ENCODE measurements around the gene AGAP1. TPM values are rescaled to one million over a fixed set of nuclear protein-coding genes. Genes with fewer than 3 reads are reported as not detected.

AGAP1 gene
- total RNA-seq, 4 donors from 2014 or later: 7.2 to 19.6 (median 15.2) TPM

DNA sequence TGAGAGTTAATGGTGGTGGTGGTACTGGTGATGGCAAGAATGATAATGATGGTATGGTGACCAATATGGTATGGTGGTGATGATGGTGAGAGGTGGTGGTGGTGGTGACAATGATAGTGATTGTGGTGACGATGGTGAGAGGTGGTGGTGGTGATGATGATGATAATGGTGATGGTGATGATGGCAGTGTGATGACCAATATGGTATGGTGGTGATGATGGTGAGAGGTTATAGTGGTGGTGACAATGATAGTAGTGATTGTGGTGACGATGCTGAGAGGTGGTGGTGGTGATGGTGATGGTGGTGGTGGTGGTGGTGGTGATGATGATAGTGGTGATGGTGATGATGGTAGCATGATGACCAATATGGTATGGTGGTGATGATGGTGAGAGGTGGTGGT lies 505.2 kb downstream of the AGAP1 start:
- DNase-seq: no peak
- Histone ChIP-seq H3K4me1 (no peaks in the 10 kb centered on the region), H3K4me3 (no peak overlapping the region)

DNA sequence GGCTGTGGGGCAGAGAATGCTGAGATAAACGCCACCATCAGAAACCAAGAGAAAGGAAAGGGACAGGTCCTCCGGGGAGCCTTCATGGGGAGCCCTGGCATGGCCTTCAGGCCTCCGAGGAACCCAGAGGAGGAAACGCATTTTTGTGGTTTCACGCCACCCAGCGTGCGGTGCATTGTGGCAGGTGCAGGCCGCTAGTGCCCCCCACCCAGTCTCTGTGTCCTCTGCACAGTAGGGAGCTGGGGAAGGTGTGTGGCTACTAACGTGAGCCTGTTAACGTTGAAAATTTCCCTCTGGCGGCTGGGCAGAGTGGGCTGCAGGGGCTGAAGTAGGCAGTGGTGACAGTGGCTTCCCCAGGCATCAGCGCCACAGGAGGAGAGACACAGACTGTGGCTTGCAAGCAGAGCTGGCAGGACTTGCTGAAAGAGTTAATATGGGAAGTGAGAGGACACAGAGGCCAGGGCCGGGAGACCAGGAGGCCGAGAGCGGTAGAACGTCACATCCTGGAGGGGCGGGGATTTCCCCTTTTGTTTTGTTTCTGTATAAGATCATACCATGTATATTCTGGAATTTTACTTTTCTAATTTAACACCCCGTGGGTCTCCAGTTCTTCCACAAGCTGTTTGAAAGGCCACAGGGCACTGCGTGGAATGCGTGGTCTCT lies 507.5 kb downstream of the AGAP1 start:
- no peak for TF ChIP-seq POLR2A (IDR thresholded peaks at IDR 0.05)
- TF ChIP-seq, protein P1, sequence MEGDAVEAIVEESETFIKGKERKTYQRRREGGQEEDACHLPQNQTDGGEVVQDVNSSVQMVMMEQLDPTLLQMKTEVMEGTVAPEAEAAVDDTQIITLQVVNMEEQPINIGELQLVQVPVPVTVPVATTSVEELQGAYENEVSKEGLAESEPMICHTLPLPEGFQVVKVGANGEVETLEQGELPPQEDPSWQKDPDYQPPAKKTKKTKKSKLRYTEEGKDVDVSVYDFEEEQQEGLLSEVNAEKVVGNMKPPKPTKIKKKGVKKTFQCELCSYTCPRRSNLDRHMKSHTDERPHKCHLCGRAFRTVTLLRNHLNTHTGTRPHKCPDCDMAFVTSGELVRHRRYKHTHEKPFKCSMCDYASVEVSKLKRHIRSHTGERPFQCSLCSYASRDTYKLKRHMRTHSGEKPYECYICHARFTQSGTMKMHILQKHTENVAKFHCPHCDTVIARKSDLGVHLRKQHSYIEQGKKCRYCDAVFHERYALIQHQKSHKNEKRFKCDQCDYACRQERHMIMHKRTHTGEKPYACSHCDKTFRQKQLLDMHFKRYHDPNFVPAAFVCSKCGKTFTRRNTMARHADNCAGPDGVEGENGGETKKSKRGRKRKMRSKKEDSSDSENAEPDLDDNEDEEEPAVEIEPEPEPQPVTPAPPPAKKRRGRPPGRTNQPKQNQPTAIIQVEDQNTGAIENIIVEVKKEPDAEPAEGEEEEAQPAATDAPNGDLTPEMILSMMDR (IDR thresholded peaks at IDR 0.05): no peak
- no peaks in the 10 kb centered on the region for H3K27me3 ChIP-seq

More for the DNA sequence above, 505.2 kb downstream of the AGAP1 start:
- Histone ChIP-seq H3K9me3 (no peaks in the 10 kb centered on the region), H3K27me3 (no peaks in the 10 kb centered on the region), H3K27ac (no peak overlapping the region), H3K36me3 (peaks cover 0 to 19% (median 0%) of the 10 kb centered on the region in 3 donors)
- WGBS, 2 donors: 86 to 89% methylated on average over 2 of the region's 2 CpGs
- intact Hi-C loops (cut with DNase I): no loop called here
- TF ChIP-seq POLR2A (IDR thresholded peaks at IDR 0.05): no peak
- TF ChIP-seq, protein P1 (IDR thresholded peaks at IDR 0.05): no peak

DNA sequence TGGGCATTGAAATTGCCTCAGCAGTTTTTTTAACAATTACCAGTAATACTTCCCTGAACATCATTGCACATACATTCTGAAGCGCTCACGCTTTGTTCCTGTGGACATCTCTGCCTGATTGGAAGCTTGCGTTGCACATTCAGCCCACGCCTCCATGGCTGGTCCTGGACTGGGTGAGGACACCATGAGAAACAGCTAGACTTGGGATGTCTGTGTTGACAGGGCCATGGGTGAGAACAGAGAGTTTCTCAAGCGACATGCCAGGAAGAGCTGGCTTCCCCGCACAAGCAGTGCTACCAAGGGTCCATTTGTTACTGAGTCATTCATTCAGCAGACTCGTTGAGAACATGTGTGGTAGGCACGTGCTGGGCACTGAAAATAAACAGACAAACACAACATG lies 508.0 kb downstream of the AGAP1 start:
- WGBS, 2 donors: 86 to 100% methylated on average over 4 to 8 of the region's 8 CpGs
- Histone ChIP-seq H3K27ac (no peak overlapping the region), H3K4me3 (no peak overlapping the region), H3K27me3 (no peaks in the 10 kb centered on the region), H3K36me3 (peaks cover 0 to 20% (median 0%) of the 10 kb centered on the region in 3 donors), H3K9me3 (no peaks in the 10 kb centered on the region), H3K4me1 (no peaks in the 10 kb centered on the region)
- DNase-seq: no peak
- TF ChIP-seq POLR2A (IDR thresholded peaks at IDR 0.05): no peak
- TF ChIP-seq, protein P1 (IDR thresholded peaks at IDR 0.05): no peak
- intact Hi-C loops (cut with DNase I): no loop called here

More for the DNA sequence above, 507.5 kb downstream of the AGAP1 start:
- WGBS, 2 donors: 81 to 84% methylated on average over 19 to 20 of the region's 20 CpGs
- H3K9me3 ChIP-seq: no peaks in the 10 kb centered on the region
- no peaks in the 10 kb centered on the region for H3K4me1 ChIP-seq
- H3K36me3 ChIP-seq: peaks cover 0 to 20% (median 0%) of the 10 kb centered on the region in 3 donors
- intact Hi-C loops (cut with DNase I): no loop called here
- H3K4me3 ChIP-seq: no peak overlapping the region
- no peak overlapping the region for H3K27ac ChIP-seq
- DNase-seq: no peak

DNA sequence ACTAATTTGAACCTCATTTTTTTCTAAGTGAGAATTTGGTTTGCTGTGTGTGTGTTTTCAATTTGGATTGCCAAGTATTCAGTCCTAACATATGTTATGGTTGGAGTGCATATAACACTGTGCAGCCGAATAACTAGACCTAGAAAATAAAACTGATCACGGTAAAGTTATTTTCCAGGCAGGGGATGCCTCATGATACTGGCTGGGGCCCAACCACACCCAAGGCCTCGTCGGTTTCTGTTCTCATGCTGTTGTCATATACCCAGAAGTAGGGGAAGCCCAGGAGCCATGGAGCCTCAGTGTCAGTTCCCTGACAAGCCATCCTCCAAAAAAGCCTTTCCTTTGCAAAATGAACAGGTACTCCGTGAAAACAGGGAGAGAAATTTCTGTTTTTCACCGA lies 514.2 kb downstream of the AGAP1 start:
- H3K4me1 ChIP-seq: no peaks in the 10 kb centered on the region
- no peaks in the 10 kb centered on the region for H3K27me3 ChIP-seq
- no peaks in the 10 kb centered on the region for H3K9me3 ChIP-seq
- H3K27ac ChIP-seq: no peak overlapping the region
- 72 to 76% methylated on average over 6 of the region's 6 CpGs for WGBS, 2 donors
- no peak overlapping the region for H3K4me3 ChIP-seq
- no peak for TF ChIP-seq POLR2A (IDR thresholded peaks at IDR 0.05)
- TF ChIP-seq, protein P1 (IDR thresholded peaks at IDR 0.05): no peak
- no peak for DNase-seq
- peaks cover 0 to 8% (median 0%) of the 10 kb centered on the region in 3 donors for H3K36me3 ChIP-seq
- intact Hi-C loops (cut with DNase I): no loop called here

DNA sequence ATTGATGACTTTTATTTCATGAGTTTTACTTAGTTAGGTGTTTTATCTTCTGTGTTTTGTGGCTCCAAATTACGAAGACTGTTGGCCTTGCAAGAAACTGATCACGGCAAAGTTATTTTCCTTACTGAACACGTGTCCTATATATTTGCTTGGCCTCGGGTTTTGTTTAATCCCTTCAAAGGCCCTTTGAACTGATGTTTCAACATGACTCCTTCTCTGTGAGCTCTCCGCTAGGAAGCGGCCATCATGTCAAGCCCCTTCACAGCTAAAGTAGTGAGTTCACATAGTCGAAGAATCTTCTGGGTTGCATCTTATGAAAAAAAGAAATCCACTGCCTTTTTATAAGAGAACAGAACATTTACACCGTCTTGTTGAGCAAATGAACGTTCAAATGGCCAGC lies 515.0 kb downstream of the AGAP1 start:
- no peaks in the 10 kb centered on the region for H3K9me3 ChIP-seq
- no peak for TF ChIP-seq POLR2A (IDR thresholded peaks at IDR 0.05)
- TF ChIP-seq, protein P1 (IDR thresholded peaks at IDR 0.05): no peak

More for the DNA sequence above, 515.0 kb downstream of the AGAP1 start:
- DNase-seq: no peak
- Histone ChIP-seq H3K36me3 (peaks cover 0 to 2% (median 0%) of the 10 kb centered on the region in 3 donors), H3K27me3 (no peaks in the 10 kb centered on the region), H3K4me1 (no peaks in the 10 kb centered on the region), H3K4me3 (no peak overlapping the region), H3K27ac (no peak overlapping the region)
- 84 to 87% methylated on average over 9 of the region's 9 CpGs for WGBS, 2 donors
- intact Hi-C loops (cut with DNase I): no loop called here
